Type B pancreatic cell (in vitro differentiated cells): ENCODE measurements around the gene MAPK8IP2. TPM values are rescaled to one million over a fixed set of nuclear protein-coding genes. Genes with fewer than 3 reads are reported as not detected.
"Not testable (repeated sequence)": the region's sequence is repeated elsewhere in the genome, so short reads cannot be mapped to it uniquely, and the experiment has no call there.

Experiments used
- DNase-seq: peaks from one replicate; pipeline ENCODE4 v3.0.0; 2021; ENCODE audit warnings: mixed read lengths; ENCODE audit not compliant: unreplicated experiment; ENCODE audit errors: extremely low spot score
- H3K27ac Mint-ChIP-seq: 2 replicates; pipeline ENCODE4 v1.8.0; 2021; ENCODE audit warnings: mild to moderate bottlenecking, mixed read lengths
- H3K27me3 Mint-ChIP-seq: 2 replicates; pipeline ENCODE4 v1.8.0; 2021; ENCODE audit warnings: mixed read lengths
- H3K36me3 Mint-ChIP-seq: 2 replicates; pipeline ENCODE4 v1.8.0; 2021; ENCODE audit warnings: mixed read lengths
- H3K4me1 Mint-ChIP-seq: one replicate; pipeline ENCODE4 v1.8.0; 2021; ENCODE audit warnings: mixed read lengths; ENCODE audit not compliant: unreplicated experiment
- H3K4me3 Mint-ChIP-seq: 2 replicates; pipeline ENCODE4 v1.8.0; 2021; ENCODE audit warnings: mild to moderate bottlenecking, mixed read lengths
- H3K9me3 Mint-ChIP-seq: 2 replicates; pipeline ENCODE4 v1.8.0; 2021; ENCODE audit warnings: mixed read lengths
- CTCF ChIP-seq: fragments of 200-600 bp; sonication (generic); conservative IDR thresholded peaks from 2 replicates; pipeline ENCODE4 v1.5.0; 2021; ENCODE audit warnings: antibody characterized with exemption, mild to moderate bottlenecking
- total RNA-seq: library from RNA; stranded (reverse); gene quantifications from 2 replicates; pipeline ENCODE4 v1.2.1, GENCODE V29; 2021; ENCODE audit warnings: low replicate concordance

Gene MAPK8IP2
- total RNA-seq, 1 donor from 2014 or later, result 16.5 TPM

GRCh38 chr22:50653256-50653655 lies 52.7 kb downstream of the MAPK8IP2 start:
- no peak for TF ChIP-seq CTCF
- no peak overlapping the region for H3K4me3 Mint-ChIP-seq
- no peaks in the 10 kb centered on the region for H3K36me3 Mint-ChIP-seq
- H3K27ac Mint-ChIP-seq, result no peak overlapping the region
- no peaks in the 10 kb centered on the region for H3K4me1 Mint-ChIP-seq
- H3K9me3 Mint-ChIP-seq, result peaks cover 5% of the 10 kb centered on the region
- peaks cover 27% of the 10 kb centered on the region for H3K27me3 Mint-ChIP-seq
- no peak for DNase-seq

DNA sequence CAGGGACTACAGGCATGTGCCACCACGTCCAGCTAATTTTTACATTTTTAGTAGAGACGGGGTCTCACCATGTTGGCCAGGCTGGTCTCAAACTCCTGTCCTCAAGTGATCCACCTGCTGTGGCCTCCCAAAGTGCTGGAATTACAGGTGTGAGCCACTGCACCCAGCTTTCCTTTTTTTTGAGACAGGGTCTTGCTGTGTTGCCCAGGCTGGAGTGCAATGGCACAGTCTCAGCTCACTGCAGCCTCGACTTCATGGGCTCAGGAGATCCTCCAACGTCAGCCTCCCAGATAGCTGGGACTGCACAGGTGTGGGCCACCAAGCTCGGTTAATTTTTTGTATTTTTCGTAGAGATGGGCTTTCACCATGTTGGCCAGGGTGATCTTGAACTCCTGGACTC lies 54.1 kb downstream of the MAPK8IP2 start:
- H3K27me3 Mint-ChIP-seq, result peaks cover 27% of the 10 kb centered on the region
- not testable (repeated sequence) for H3K9me3 Mint-ChIP-seq

GRCh38 chr22:50656122-50657070 lies 55.8 kb downstream of the MAPK8IP2 start:
- H3K27ac Mint-ChIP-seq, result no peak overlapping the region
- H3K4me1 Mint-ChIP-seq, result no peaks in the 10 kb centered on the region
- TF ChIP-seq CTCF, result no peak
- no peaks in the 10 kb centered on the region for H3K36me3 Mint-ChIP-seq
- peak; percentile 39 for DNase-seq
- no peak overlapping the region for H3K4me3 Mint-ChIP-seq
- peaks cover 5% of the 10 kb centered on the region for H3K9me3 Mint-ChIP-seq
- peaks cover 32% of the 10 kb centered on the region for H3K27me3 Mint-ChIP-seq

More for the DNA sequence above, 54.1 kb downstream of the MAPK8IP2 start:
- peak; percentile 34 for DNase-seq
- H3K4me1 Mint-ChIP-seq, H3K27ac Mint-ChIP-seq, H3K36me3 Mint-ChIP-seq, H3K4me3 Mint-ChIP-seq: not testable (repeated sequence)

DNA sequence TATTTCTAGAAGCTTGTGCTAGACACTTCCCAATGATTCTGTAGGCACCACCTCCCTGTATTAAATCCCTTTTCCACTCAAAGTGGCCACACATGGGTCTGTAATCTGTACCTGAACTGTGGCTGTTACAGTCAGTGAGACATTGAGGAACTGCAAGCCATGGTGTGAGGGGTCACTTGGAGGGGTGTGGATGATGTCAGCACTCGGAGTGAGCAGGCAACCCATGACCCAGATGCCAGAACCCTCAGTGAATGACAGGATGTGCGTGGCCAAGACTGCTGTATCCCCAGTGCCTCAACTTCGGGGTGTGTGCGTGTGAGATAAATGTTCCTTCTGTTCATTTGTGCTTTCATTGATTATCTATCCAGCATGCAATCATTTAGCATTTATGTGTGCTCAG lies 57.3 kb downstream of the MAPK8IP2 start:
- H3K27me3 Mint-ChIP-seq, result peaks cover 26% of the 10 kb centered on the region

GRCh38 chr22:50659711-50660110 lies 59.1 kb downstream of the MAPK8IP2 start:
- peaks cover 21% of the 10 kb centered on the region for H3K27me3 Mint-ChIP-seq
- H3K4me3 Mint-ChIP-seq, H3K27ac Mint-ChIP-seq, H3K9me3 Mint-ChIP-seq, H3K36me3 Mint-ChIP-seq, H3K4me1 Mint-ChIP-seq: not testable (repeated sequence)
- peak; percentile 22 for DNase-seq

More for the DNA sequence above, 57.3 kb downstream of the MAPK8IP2 start:
- Mint-ChIP-seq H3K4me1 (no peaks in the 10 kb centered on the region), H3K36me3 (no peaks in the 10 kb centered on the region), H3K9me3 (no peaks in the 10 kb centered on the region), H3K4me3 (no peak overlapping the region), H3K27ac (no peak overlapping the region)
- no peak for DNase-seq
- TF ChIP-seq CTCF, result no peak

DNA sequence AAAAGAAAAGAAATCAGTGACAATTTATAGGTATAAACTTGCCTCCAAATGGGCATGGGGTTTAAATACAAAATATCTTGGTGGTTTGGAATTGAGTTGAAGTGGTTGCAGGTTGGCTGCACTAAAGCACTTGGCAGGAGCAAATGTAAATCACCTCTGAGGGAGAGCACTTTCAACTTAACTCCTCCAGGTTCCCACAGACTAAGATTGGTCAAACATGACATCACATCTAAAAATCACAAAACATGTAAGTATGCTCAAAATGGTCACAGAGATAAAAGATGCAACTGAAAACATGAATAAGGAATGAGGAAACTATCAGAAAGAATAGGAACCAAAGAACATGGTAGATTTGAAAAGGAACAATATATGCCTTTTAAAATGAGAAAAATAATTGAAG lies 59.7 kb downstream of the MAPK8IP2 start:
- no peak overlapping the region for H3K4me3 Mint-ChIP-seq
- H3K36me3 Mint-ChIP-seq, result no peaks in the 10 kb centered on the region

More for the DNA sequence above, 59.7 kb downstream of the MAPK8IP2 start:
- Mint-ChIP-seq H3K27ac (no peak overlapping the region), H3K27me3 (peaks cover 21% of the 10 kb centered on the region), H3K9me3 (no peaks in the 10 kb centered on the region), H3K4me1 (no peaks in the 10 kb centered on the region)
- no peak for TF ChIP-seq CTCF
- DNase-seq, result no peak

Other genes starting within 250 kb of the MAPK8IP2 start
- gene SBF1, start 125.8 kb upstream of the MAPK8IP2 start, total RNA-seq, result 119 and 133 TPM in 2 replicates
- 2.6 and 10.2 TPM in 2 replicates for gene ADM2, start 119.2 kb upstream of the MAPK8IP2 start, total RNA-seq
- gene MIOX, start 113.9 kb upstream of the MAPK8IP2 start, total RNA-seq, result 1.2 TPM in 1 of 2 replicates, not detected in the other
- gene LMF2, start 93.1 kb upstream of the MAPK8IP2 start, total RNA-seq, result 65.5 and 74.0 TPM in 2 replicates
- gene NCAPH2, start 92.6 kb upstream of the MAPK8IP2 start, total RNA-seq, result 60.0 and 75.2 TPM in 2 replicates
- gene SCO2, start 75.2 kb upstream of the MAPK8IP2 start, total RNA-seq, result 2.0 and 6.1 TPM in 2 replicates
- 5.8 and 6.1 TPM in 2 replicates for gene TYMP, start 70.8 kb upstream of the MAPK8IP2 start, total RNA-seq
- gene KLHDC7B, start 54.9 kb upstream of the MAPK8IP2 start, total RNA-seq, result 0.10 TPM in 1 of 2 replicates, not detected in the other
- gene SYCE3, start 37.9 kb upstream of the MAPK8IP2 start, total RNA-seq, result not detected in 2 replicates
- gene CPT1B, start 22.4 kb upstream of the MAPK8IP2 start, total RNA-seq, result 68.4 and 94.5 TPM in 2 replicates
- 88.1 and 96.9 TPM in 2 replicates for gene CHKB, start 17.9 kb upstream of the MAPK8IP2 start, total RNA-seq
- 26.1 and 32.1 TPM in 2 replicates for gene ARSA, start 27.4 kb downstream of the MAPK8IP2 start, total RNA-seq
- 6.8 and 13.1 TPM in 2 replicates for gene SHANK3, start 72.0 kb downstream of the MAPK8IP2 start, total RNA-seq
- gene ACR, start 137.4 kb downstream of the MAPK8IP2 start, total RNA-seq, result 0.19 and 0.22 TPM in 2 replicates
- gene RABL2B, start 182.8 kb downstream of the MAPK8IP2 start, total RNA-seq, result 54.4 and 60.4 TPM in 2 replicates